Measurements from ENCODE around the gene NRXN2. TPM values are rescaled to one million over a fixed set of nuclear protein-coding genes. Genes with fewer than 3 reads are reported as not detected.

Gene NRXN2
- polyA plus RNA-seq, 2 donors, result 0.24 to 0.44 TPM

DNA sequence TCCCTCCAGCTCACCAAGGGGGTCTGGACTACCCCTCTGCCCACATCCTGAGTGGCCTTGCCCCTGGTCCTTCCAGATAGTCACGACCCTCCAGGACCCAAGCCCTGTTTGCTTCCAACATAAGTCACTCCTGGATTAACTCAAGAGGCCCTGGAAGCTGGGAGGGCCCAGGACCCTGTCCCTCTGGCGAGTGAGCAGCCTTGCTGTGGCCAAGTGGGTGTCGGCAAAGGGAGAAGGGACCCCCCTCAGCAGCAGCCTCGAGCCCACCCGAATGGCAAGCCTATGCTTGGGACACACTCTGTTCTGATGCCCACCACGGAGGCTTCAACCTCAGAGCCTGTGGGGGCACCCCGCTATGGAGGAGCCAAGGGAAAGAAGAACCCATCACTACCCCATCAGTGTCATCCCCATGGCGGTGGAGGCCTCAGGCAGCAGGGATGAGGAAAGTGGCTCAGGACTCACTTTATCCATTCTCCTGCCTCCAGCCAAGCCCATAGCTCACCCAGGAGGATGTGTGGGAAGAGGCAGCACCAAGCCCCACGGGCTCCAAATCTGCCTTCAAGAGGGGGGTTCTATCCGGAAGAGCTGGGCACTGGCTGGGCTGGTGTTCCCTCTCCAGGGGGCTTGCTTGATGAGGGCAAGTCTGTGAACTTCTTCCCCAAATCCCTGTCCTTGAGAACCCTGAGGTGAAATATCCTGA, 119.4 kb downstream of the NRXN2 start:
- Histone ChIP-seq H3K4me1 (ENCODE audit: control insufficient read depth in 2 of 2, insufficient read depth in 2 of 2, low read length in 1 of 2) (peaks cover 3% of the 10 kb centered on the region in 2 donors), H3K36me3 (ENCODE audit: control insufficient read depth in 2 of 2, insufficient read depth in 2 of 2, low read length in 1 of 2) (no peaks in the 10 kb centered on the region), H3K27ac (ENCODE audit: low read depth in 2 of 2, low read length in 1 of 2) (no peak overlapping the region), H3K27me3 (ENCODE audit: control insufficient read depth in 1 of 2, insufficient read depth in 2 of 2, low read length in 2 of 2) (no peaks in the 10 kb centered on the region), H3K9me3 (ENCODE audit: control insufficient read depth in 2 of 2, insufficient read depth in 1 of 2, low read depth in 1 of 2, low read length in 1 of 2) (no peaks in the 10 kb centered on the region), H3K4me3 (ENCODE audit: low read depth in 1 of 2, low read length in 2 of 2) (no peak overlapping the region)
- WGBS, 2 donors, result 78 to 86% methylated on average over 10 of the region's 10 CpGs

DNA sequence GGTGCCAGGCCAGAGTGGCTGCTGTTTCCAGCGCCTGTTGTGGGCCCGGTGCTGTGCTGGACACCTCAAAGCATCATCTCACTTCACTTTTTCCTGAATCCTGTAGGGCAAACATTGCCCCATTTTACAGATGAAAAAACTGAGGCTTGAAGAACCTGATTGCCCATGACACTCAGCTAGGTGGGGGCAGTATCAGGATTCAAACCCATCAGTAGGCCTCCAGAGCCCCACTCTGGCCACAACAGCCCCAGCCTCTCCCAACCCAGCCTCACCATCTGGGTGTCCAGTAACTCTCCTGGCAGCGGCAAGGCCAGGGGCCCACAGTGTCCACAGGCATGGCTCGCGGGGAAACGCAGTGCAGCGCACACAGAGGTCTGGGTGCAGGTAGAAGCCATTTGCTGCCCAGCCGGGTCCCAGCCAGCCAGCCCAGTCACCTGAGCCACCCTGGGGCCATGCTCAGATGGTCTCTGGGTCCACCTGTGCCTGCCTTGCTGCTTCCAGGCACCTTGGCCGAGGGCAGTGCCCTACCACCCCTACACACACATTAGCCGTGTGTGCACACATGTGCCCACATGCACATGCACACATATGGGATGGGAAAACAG, 120.4 kb downstream of the NRXN2 start:
- Histone ChIP-seq H3K27ac (ENCODE audit: low read depth in 2 of 2, low read length in 1 of 2) (no peak overlapping the region), H3K36me3 (ENCODE audit: control insufficient read depth in 2 of 2, insufficient read depth in 2 of 2, low read length in 1 of 2) (no peaks in the 10 kb centered on the region), H3K27me3 (ENCODE audit: control insufficient read depth in 1 of 2, insufficient read depth in 2 of 2, low read length in 2 of 2) (no peaks in the 10 kb centered on the region), H3K4me1 (ENCODE audit: control insufficient read depth in 2 of 2, insufficient read depth in 2 of 2, low read length in 1 of 2) (peaks cover 0 to 1% of the 10 kb centered on the region in 2 donors), H3K4me3 (ENCODE audit: low read depth in 1 of 2, low read length in 2 of 2) (no peak overlapping the region), H3K9me3 (ENCODE audit: control insufficient read depth in 2 of 2, insufficient read depth in 1 of 2, low read depth in 1 of 2, low read length in 1 of 2) (no peaks in the 10 kb centered on the region)
- 89 to 96% methylated on average over 10 of the region's 10 CpGs for WGBS, 2 donors

DNA sequence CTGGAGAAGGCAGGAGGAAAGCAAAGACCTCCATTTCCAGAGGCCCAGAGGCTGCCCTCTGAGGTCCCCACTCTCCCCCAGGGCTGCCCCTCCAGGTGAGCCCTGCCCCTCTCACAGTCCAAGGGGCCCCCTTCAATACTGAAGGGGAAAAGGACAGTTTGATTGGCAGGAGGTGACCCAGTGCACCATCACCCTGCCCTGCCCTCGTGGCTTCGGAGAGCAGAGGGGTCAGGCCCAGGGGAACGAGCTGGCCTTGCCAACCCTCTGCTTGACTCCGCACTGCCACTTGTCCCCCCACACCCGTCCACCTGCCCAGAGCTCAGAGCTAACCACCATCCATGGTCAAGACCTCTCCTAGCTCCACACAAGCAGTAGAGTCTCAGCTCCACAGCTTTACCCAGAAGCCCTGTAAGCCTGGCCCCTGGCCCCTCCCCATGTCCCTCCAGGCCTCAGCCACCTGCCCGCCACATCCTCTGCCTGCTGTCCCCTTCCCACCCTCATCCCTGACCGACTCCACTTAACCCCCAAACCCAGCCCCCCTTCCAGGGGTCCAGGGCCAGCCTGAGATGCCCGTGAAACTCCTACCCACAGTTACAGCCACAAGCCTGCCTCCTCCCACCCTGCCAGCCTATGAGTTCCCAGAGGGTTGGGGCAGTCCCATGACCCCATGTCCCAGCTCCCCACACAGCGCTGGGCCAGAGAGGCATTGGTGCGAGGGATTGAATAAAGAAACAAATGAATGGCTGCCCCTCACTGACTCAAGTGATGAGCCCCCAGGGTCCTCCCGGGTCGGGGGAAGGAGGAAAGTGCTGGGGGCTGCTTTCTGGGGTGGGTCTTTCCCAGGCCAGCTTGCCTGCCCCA, 121.2 kb downstream of the NRXN2 start:
- H3K27me3 ChIP-seq (ENCODE audit: control insufficient read depth in 1 of 2, insufficient read depth in 2 of 2, low read length in 2 of 2), result no peaks in the 10 kb centered on the region
- H3K36me3 ChIP-seq (ENCODE audit: control insufficient read depth in 2 of 2, insufficient read depth in 2 of 2, low read length in 1 of 2), result no peaks in the 10 kb centered on the region
- WGBS, 2 donors, result 76 to 77% methylated on average over 12 of the region's 12 CpGs
- H3K27ac ChIP-seq (ENCODE audit: low read depth in 2 of 2, low read length in 1 of 2), result no peak overlapping the region
- H3K4me3 ChIP-seq (ENCODE audit: low read depth in 1 of 2, low read length in 2 of 2), result no peak overlapping the region
- no peaks in the 10 kb centered on the region for H3K4me1 ChIP-seq (ENCODE audit: control insufficient read depth in 2 of 2, insufficient read depth in 2 of 2, low read length in 1 of 2)
- no peaks in the 10 kb centered on the region for H3K9me3 ChIP-seq (ENCODE audit: control insufficient read depth in 2 of 2, insufficient read depth in 1 of 2, low read depth in 1 of 2, low read length in 1 of 2)

DNA sequence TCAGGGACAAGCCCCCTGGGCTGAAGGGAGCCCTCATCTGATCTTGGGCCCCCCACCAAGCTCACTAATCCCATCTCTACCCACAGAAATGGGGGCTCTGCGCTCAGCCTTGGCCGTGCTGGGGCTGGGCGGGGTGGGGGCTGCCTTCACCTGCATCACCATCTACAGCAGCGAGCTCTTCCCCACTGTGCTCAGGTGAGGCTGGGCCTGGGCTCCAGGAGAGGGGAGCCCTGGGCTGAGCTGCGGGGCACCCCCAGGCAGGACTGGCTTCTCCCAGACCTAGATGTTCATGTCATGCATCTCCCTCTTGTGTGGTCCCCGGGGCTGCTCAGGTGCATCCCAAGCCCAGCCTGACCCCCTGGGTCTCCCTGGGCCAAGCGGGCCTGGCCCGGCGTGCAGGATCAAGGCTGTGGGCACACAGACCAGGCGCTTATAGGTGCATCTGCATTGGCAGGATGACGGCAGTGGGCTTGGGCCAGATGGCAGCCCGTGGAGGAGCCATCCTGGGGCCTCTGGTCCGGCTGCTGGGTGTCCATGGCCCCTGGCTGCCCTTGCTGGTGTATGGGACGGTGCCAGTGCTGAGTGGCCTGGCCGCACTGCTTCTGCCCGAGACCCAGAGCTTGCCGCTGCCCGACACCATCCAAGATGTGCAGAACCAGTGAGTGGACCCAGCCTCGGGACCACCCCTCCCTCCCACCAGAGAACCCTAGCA, 122.6 kb downstream of the NRXN2 start:
- 84 to 89% methylated on average over 19 of the region's 19 CpGs for WGBS, 2 donors

DNA sequence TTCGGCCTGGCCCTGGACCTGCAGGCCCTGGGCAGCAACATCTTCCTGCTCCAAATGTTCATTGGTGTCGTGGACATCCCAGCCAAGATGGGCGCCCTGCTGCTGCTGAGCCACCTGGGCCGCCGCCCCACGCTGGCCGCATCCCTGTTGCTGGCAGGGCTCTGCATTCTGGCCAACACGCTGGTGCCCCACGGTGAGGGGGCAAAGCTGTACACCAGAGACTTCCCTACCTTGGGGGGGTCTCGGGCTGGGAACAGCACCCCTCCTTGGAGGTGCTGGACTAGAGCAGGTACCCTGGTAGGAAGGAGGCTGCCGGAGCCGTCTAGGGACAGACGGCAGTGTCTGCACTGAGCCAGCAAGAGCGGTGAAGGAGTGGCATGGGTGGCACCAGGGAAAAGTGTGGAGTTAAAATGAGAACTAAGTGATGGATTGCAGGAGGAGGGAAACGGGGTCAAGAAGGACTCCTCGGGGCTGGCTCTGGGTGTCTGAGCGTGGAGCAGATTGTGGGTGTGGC, 123.2 kb downstream of the NRXN2 start:
- no peaks in the 10 kb centered on the region for H3K4me1 ChIP-seq (ENCODE audit: control insufficient read depth in 2 of 2, insufficient read depth in 2 of 2, low read length in 1 of 2)
- no peaks in the 10 kb centered on the region for H3K36me3 ChIP-seq (ENCODE audit: control insufficient read depth in 2 of 2, insufficient read depth in 2 of 2, low read length in 1 of 2)
- H3K4me3 ChIP-seq (ENCODE audit: low read depth in 1 of 2, low read length in 2 of 2), result no peak overlapping the region
- 83 to 84% methylated on average over 17 of the region's 17 CpGs for WGBS, 2 donors
- no peaks in the 10 kb centered on the region for H3K27me3 ChIP-seq (ENCODE audit: control insufficient read depth in 1 of 2, insufficient read depth in 2 of 2, low read length in 2 of 2)
- H3K9me3 ChIP-seq (ENCODE audit: control insufficient read depth in 2 of 2, insufficient read depth in 1 of 2, low read depth in 1 of 2, low read length in 1 of 2), result peaks cover 0 to 4% of the 10 kb centered on the region in 2 donors
- no peak overlapping the region for H3K27ac ChIP-seq (ENCODE audit: low read depth in 2 of 2, low read length in 1 of 2)

More for the DNA sequence above, 122.6 kb downstream of the NRXN2 start:
- no peaks in the 10 kb centered on the region for H3K4me1 ChIP-seq (ENCODE audit: control insufficient read depth in 2 of 2, insufficient read depth in 2 of 2, low read length in 1 of 2)
- H3K27me3 ChIP-seq (ENCODE audit: control insufficient read depth in 1 of 2, insufficient read depth in 2 of 2, low read length in 2 of 2), result no peaks in the 10 kb centered on the region
- peaks cover 0 to 4% of the 10 kb centered on the region in 2 donors for H3K9me3 ChIP-seq (ENCODE audit: control insufficient read depth in 2 of 2, insufficient read depth in 1 of 2, low read depth in 1 of 2, low read length in 1 of 2)
- H3K27ac ChIP-seq (ENCODE audit: low read depth in 2 of 2, low read length in 1 of 2), result no peak overlapping the region
- H3K4me3 ChIP-seq (ENCODE audit: low read depth in 1 of 2, low read length in 2 of 2), result no peak overlapping the region
- H3K36me3 ChIP-seq (ENCODE audit: control insufficient read depth in 2 of 2, insufficient read depth in 2 of 2, low read length in 1 of 2), result no peaks in the 10 kb centered on the region

DNA sequence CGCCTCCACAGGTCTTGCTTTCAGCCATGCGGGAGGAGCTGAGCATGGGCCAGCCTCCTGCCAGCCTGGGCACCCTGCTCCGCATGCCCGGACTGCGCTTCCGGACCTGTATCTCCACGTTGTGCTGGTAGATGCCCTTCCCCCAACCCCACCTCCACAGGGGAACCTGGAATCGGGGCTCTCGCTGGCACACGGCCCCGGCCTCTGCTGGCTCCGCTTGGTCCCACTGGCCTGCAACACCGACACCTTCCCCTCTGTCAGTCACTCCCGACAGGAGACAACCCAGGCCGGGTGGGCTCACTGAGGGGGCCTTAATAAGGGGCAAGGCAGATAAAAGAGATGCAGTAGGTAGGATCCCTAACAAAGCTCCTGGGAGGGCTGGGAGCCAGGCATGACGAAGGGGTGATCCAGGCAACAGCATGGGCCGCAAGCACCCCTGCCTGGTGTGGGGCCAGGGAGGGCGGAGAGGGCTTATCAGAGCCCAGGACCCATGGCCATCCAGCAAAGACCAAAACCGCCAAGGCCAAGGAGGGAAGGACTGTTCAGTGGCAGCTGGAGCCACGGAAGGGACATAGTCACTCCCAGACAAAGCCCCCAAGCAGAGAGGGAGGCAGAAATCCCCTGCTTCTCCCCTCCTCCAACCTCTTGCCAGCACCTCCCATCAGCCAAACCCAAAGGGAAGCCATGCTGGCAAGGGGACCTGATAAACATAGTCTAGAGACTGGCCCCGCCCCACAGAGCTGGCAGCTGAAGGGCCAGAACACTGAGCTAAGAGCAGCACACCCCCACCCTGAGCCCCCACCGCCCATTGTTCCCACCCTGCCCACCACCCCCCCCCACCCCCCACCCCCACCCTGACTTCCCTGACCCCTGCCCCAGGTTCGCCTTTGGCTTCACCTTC, 124.0 kb downstream of the NRXN2 start:
- WGBS, 2 donors, result 77 to 83% methylated on average over 22 to 23 of the region's 23 CpGs
- Histone ChIP-seq H3K27ac (ENCODE audit: low read depth in 2 of 2, low read length in 1 of 2) (no peak overlapping the region), H3K9me3 (ENCODE audit: control insufficient read depth in 2 of 2, insufficient read depth in 1 of 2, low read depth in 1 of 2, low read length in 1 of 2) (peaks cover 0 to 4% of the 10 kb centered on the region in 2 donors), H3K36me3 (ENCODE audit: control insufficient read depth in 2 of 2, insufficient read depth in 2 of 2, low read length in 1 of 2) (no peaks in the 10 kb centered on the region), H3K27me3 (ENCODE audit: control insufficient read depth in 1 of 2, insufficient read depth in 2 of 2, low read length in 2 of 2) (no peaks in the 10 kb centered on the region), H3K4me1 (ENCODE audit: control insufficient read depth in 2 of 2, insufficient read depth in 2 of 2, low read length in 1 of 2) (no peaks in the 10 kb centered on the region), H3K4me3 (ENCODE audit: low read depth in 1 of 2, low read length in 2 of 2) (no peak overlapping the region)

DNA sequence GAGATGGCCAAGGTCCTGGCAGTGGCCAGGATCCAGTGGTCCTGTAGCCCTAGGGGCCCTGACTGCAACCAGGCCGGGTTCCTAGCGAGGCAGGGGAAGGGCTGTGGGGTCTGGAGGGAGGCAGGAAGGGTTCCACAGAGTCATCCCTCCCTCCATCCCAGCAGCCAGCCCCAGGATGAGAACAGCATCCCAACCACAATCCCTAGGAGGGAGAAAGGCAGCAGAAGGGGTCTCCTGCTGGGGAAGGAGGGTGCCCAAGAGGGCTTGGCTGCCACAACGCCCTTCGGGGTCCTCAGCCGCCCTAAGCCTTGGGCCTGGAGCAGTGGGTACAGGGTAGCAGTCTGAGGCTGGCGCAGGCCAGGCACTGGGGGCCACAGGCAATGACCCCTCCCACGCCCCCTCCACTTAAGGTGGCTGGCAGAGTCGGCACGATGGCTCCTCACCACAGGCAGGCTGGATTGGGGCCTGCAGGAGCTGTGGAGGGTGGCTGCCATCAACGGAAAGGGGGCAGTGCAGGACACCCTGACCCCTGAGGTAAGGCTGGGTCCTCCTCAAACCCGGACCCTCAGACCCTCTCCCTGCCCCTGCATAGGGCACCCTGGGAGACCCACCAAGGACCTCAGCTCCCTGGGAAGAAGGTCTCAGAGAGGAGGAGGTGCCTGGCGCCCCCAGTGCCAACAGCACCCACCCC, 124.7 kb downstream of the NRXN2 start:
- no peaks in the 10 kb centered on the region for H3K36me3 ChIP-seq (ENCODE audit: control insufficient read depth in 2 of 2, insufficient read depth in 2 of 2, low read length in 1 of 2)

DNA sequence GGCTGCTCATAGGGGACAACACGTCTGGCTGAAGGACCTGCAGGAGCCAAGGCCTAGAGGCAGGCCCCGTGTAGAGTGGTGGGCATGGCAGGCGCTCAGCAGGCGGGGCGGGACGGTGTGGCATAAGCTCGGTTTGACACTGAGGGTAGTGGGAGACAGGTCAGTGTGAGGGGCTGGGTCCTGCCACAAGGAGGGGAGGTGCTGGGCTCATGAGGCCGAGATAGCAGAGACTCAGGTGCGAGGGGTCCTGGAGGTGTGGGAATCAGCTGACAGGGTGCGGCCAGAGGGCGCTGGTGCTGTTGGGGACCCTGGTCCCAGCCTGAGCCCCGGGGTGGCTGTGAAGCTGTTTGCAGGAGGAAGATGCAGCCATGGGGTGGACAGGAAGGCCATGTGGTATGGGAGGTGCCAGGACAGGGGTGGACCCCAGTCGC, 125.3 kb downstream of the NRXN2 start:
- WGBS, 2 donors, result 85 to 93% methylated on average over 13 of the region's 13 CpGs
- H3K9me3 ChIP-seq (ENCODE audit: control insufficient read depth in 2 of 2, insufficient read depth in 1 of 2, low read depth in 1 of 2, low read length in 1 of 2), result peaks cover 0 to 4% of the 10 kb centered on the region in 2 donors
- H3K27me3 ChIP-seq (ENCODE audit: control insufficient read depth in 1 of 2, insufficient read depth in 2 of 2, low read length in 2 of 2), result no peaks in the 10 kb centered on the region
- H3K4me3 ChIP-seq (ENCODE audit: low read depth in 1 of 2, low read length in 2 of 2), result no peak overlapping the region
- no peaks in the 10 kb centered on the region for H3K36me3 ChIP-seq (ENCODE audit: control insufficient read depth in 2 of 2, insufficient read depth in 2 of 2, low read length in 1 of 2)
- no peaks in the 10 kb centered on the region for H3K4me1 ChIP-seq (ENCODE audit: control insufficient read depth in 2 of 2, insufficient read depth in 2 of 2, low read length in 1 of 2)
- H3K27ac ChIP-seq (ENCODE audit: low read depth in 2 of 2, low read length in 1 of 2), result no peak overlapping the region

More for the DNA sequence above, 124.7 kb downstream of the NRXN2 start:
- 85 to 89% methylated on average over 11 to 12 of the region's 12 CpGs for WGBS, 2 donors
- Histone ChIP-seq H3K27ac (ENCODE audit: low read depth in 2 of 2, low read length in 1 of 2) (no peak overlapping the region), H3K4me1 (ENCODE audit: control insufficient read depth in 2 of 2, insufficient read depth in 2 of 2, low read length in 1 of 2) (no peaks in the 10 kb centered on the region), H3K27me3 (ENCODE audit: control insufficient read depth in 1 of 2, insufficient read depth in 2 of 2, low read length in 2 of 2) (no peaks in the 10 kb centered on the region), H3K4me3 (ENCODE audit: low read depth in 1 of 2, low read length in 2 of 2) (no peak overlapping the region), H3K9me3 (ENCODE audit: control insufficient read depth in 2 of 2, insufficient read depth in 1 of 2, low read depth in 1 of 2, low read length in 1 of 2) (peaks cover 0 to 4% of the 10 kb centered on the region in 2 donors)

Data from esophagus (tissue), 2 donors.